Activated T-cell treated with anti-CD3 and anti-CD28 coated beads, Interleukin-2, amount 50 U/mL, for 4 hours (primary cell): ENCODE measurements around the gene CLDN5. TPM values are rescaled to one million over a fixed set of nuclear protein-coding genes. Genes with fewer than 3 reads are reported as not detected.

ENCODE experiments used
- ATAC-seq, 2 donors: fragments of 200-7000 bp; cut with Tn5 transposase; one replicate each; pipeline ENCODE4 v1.10.0; 2021
- DNase-seq: peaks from one replicate; pipeline ENCODE4 v3.0.0-alpha.2; 2020
- H3K27me3 Mint-ChIP-seq: one replicate; pipeline ENCODE4 v1.8.0; 2021; ENCODE audit warnings: low read depth, mixed read lengths
- H3K36me3 Mint-ChIP-seq: one replicate; pipeline ENCODE4 v1.8.0; 2022; ENCODE audit warnings: mixed read lengths; ENCODE audit not compliant: insufficient read depth
- H3K4me1 Mint-ChIP-seq: one replicate; pipeline ENCODE4 v1.8.0; 2021; ENCODE audit warnings: low read depth, mixed read lengths
- H3K4me3 Mint-ChIP-seq: one replicate; pipeline ENCODE4 v1.8.0; 2021; ENCODE audit warnings: mild to moderate bottlenecking, moderate library complexity, mixed read lengths
- H3K9me3 Mint-ChIP-seq: one replicate; pipeline ENCODE4 v1.8.0; 2021; ENCODE audit warnings: mixed read lengths
- total RNA-seq, 3 donors: library from RNA; stranded (reverse); gene quantifications; one replicate each; pipeline ENCODE4 v1.2.1, GENCODE V29; 2021

The CLDN5 gene
- total RNA-seq, 3 donors from 2014 or later = 0.24 to 0.38 (median 0.28) TPM

DNA sequence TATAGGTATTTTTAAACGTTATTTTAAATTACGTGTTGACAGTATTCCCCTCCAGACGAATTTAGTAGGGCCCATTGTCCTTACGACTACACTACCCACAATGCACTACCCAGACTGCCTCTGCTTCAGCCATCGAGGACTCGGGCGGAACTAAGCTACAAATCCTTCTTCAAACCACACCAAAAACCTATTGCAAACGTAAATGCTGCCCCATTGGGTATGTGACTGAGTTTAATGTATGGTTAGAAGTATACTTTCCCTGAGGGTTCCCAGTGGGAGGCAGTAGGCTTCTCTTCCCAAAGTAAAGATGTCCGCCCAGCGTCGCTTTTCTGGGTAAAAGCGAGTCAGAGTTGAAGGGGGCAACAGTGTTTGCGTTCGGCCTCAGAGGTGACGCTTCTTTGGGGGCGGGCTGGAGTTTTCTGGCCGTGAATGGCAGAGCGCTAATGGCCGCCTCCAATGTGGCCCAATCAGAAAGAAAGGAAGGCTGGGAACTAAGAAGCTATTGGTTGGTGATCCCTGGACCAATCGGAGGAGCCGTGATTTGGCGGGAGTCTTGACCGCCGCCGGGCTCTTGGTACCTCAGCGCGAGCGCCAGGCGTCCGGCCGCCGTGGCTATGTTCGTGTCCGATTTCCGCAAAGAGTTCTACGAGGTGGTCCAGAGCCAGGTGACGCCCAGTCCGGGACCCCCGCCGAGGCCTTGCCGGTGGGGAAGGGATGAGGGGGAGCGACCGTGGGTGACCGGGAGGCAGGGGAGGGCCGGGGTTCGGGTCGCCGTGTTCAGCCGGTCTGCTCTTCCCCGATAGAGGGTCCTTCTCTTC is 44.6 kb downstream of the CLDN5 start, which contains the start of gene CDC45:
TSS of gene CDC45 (plus strand) at position 566 of the 818 bp plus-strand sequence. CDS start at position 615, 49 bp downstream.
- H3K4me1 Mint-ChIP-seq = peaks cover 27% of the 10 kb centered on the region

DNA sequence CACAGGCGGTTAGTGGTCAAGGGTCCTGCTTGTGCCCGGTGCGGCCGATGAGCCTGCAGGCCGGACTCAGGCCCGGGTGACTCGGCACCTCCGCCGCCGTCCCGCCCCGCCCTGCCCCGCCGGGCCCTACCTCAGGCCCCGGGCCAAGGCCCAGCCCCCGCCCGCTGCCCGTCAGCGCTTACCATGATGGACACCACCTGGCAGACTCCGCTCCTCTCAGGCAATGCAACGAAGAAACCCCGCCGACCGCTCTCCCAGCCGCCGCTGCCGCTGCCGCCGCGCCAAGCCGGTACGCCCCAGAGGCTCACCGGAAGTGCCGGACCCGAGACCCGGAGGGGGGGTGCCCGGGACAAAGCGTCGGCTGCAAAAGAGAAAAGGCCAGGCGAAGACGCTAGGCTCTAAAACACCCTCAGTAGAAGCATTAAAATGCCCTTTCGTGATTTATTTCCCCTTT is 45.3 kb downstream of the CLDN5 start, which contains the start of gene UFD1:
TSS of gene UFD1 (minus strand) at position 293 of the 454 bp plus-strand sequence. CDS start at position 185, 108 bp downstream.
- peaks cover 7% of the 10 kb centered on the region for H3K36me3 Mint-ChIP-seq
- H3K4me1 Mint-ChIP-seq = peaks cover 29% of the 10 kb centered on the region
- ATAC-seq (peak; percentile 67 to 69), DNase-seq (peak; percentile 60)
- H3K9me3 Mint-ChIP-seq = no peaks in the 10 kb centered on the region
- peak within 1 kb of the TSS; percentile 99 for H3K4me3 Mint-ChIP-seq
- no peaks in the 10 kb centered on the region for H3K27me3 Mint-ChIP-seq

More for the DNA sequence above, 44.6 kb downstream of the CLDN5 start, which contains the start of gene CDC45:
- peak; percentile 91 for ATAC-seq
- Mint-ChIP-seq H3K4me3 (peak within 1 kb of the TSS; percentile 99), H3K36me3 (peaks cover 8% of the 10 kb centered on the region), H3K9me3 (no peaks in the 10 kb centered on the region), H3K27me3 (no peaks in the 10 kb centered on the region)
- peak; percentile 88 for DNase-seq

DNA sequence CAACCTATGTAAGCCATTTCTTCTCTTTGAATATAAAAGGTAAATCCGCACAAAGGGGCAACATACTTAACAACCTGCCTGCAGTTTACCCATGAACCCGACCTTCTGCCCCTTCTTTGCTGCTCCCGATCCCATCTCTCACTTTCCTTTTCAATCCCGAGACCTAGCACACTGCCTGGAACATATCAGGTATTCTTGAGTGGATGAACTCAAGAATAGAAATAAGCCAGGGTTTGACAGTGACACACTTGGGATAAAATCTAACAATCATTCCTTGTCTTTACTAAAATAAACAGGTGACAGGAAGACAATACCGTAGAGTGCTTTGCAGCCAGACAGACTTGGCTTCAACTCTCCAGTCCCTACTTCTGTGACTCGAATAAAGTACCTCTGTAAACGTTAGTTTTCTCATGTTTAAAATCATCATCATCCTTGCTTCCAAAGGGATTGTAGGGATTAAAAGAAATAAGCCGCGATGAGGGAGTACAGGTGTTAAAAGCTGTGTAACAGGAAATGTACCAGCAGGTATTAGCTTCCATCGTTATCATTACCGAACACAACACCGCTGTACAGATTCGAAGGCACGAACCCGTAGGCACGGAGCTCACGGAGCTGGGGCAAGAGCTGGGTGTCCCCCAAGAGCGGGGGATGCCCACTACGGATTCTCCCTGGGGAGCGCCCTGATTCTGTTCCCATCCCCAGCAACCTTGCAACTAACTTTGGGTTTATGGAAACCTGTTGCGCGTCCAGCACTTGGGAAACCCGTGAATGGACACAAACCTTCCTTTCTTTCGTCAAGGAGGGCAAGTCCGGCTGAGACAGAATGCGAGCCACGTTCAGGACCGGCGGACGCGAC is 45.9 kb downstream of the CLDN5 start:
- peak overlapping the region; percentile 99 for H3K4me3 Mint-ChIP-seq
- ATAC-seq = no peak
- H3K4me1 Mint-ChIP-seq = peaks cover 29% of the 10 kb centered on the region
- no peaks in the 10 kb centered on the region for H3K9me3 Mint-ChIP-seq
- no peaks in the 10 kb centered on the region for H3K27me3 Mint-ChIP-seq
- no peak for DNase-seq
- H3K36me3 Mint-ChIP-seq = peaks cover 6% of the 10 kb centered on the region

DNA sequence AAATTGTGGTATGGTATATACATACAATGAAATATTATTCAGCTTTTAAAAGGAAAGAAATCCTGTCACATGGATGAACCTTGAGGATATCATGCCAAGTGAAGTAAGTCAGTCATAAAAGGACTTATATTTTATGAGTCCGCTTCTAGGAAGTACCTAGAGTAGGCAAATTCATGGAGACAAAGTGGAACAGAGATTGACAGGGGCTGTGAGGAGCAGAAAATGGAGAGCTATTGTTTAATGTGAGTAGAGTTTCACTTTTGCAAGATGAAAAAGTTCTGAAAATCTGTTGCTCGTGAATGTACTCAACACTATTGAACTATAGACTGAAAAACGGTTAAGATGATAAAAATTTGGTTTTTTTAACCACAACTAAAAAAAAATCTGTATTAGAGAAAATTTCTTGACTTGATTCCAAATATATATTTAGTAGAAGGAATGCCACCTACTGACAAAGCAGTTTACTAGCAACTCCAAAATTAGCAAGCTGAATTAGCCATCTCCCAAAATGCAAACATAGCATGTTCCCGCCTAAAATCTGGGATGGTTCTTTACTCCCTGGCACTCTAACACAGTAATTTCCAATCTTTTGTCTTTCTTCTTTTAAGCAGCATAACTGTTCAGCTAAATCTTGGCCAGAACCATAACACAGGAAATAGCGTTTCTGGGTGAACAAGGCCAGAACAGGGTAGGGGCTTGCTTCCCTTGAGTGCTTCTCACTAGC is 46.7 kb downstream of the CLDN5 start:
- H3K27me3 Mint-ChIP-seq = no peaks in the 10 kb centered on the region
- DNase-seq = no peak
- no peak for ATAC-seq

DNA sequence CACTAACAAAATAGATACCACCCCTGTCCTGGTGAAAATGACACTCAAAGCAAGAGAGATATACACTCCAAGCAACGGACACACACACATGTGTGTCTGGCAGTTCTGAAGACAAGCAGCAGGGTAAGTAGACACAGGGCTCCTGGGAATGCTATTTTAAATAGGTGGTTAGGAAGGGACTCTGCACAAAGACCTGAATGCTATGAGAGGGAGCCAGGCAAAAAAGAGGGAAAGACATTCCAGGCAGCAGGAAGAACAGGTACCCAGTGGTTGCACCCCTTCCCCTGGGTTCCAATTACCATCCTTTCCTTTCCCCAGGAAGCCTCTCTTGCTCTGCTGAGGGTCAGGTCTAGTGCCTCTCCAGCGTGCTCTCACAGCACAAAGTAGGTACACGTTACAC is 48.2 kb downstream of the CLDN5 start:
- Mint-ChIP-seq H3K4me3 (no peak overlapping the region), H3K27me3 (no peaks in the 10 kb centered on the region), H3K36me3 (peaks cover 16% of the 10 kb centered on the region), H3K4me1 (peaks cover 29% of the 10 kb centered on the region), H3K9me3 (no peaks in the 10 kb centered on the region)
- DNase-seq (no peak), ATAC-seq (no peak)

More for the DNA sequence above, 46.7 kb downstream of the CLDN5 start:
- Mint-ChIP-seq H3K4me3 (peak overlapping the region; percentile 99), H3K36me3 (peaks cover 6% of the 10 kb centered on the region), H3K9me3 (no peaks in the 10 kb centered on the region), H3K4me1 (peaks cover 29% of the 10 kb centered on the region)

DNA sequence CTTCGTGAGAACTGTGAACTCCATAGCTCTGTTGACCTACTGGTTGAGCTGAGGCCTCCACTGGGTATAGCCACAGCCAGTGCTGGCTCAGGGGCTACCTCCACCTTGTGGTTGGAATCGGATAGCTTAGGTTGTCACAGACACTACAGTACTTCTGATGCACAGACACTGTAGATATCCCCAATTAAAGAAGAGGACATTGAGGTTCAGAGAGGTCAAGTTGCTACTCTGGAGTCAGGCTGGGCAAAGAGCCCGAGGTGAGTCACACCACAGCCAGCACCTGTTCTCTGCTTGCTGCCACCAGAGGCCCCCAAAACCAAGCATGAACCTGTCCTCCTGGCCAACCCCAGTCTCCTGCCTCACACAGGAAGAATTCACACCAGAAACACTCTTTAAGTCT is 50.6 kb downstream of the CLDN5 start:
- no peaks in the 10 kb centered on the region for H3K9me3 Mint-ChIP-seq
- H3K4me1 Mint-ChIP-seq = peaks cover 27% of the 10 kb centered on the region
- ATAC-seq = no peak
- H3K4me3 Mint-ChIP-seq = no peak overlapping the region
- no peaks in the 10 kb centered on the region for H3K27me3 Mint-ChIP-seq
- peaks cover 30% of the 10 kb centered on the region for H3K36me3 Mint-ChIP-seq
- DNase-seq = no peak

Other genes with a start within 250 kb of the CLDN5 start
- under 1 TPM; 0.16 to 0.33 (median 0.18) TPM for gene CLTCL1, start 232.7 kb downstream of the CLDN5 start, total RNA-seq
- 10 to 100 TPM; 36.8 to 41.4 (median 38.2) TPM for gene HIRA, start 92.7 kb downstream of the CLDN5 start, total RNA-seq
- 10 to 100 TPM; 35.9 to 41.4 (median 39.2) TPM for gene MRPL40, start 91.9 kb downstream of the CLDN5 start, total RNA-seq
- 10 to 100 TPM; 14.3 to 20.9 (median 18.8) TPM for gene C22orf39, start 76.7 kb downstream of the CLDN5 start, total RNA-seq
- 100 to 1,000 TPM; 107 TPM for gene UFD1, start 45.2 kb downstream of the CLDN5 start, total RNA-seq
- gene CDC45, start 44.5 kb downstream of the CLDN5 start, total RNA-seq = 10 to 100 TPM; 50.2 to 80.5 (median 54.7) TPM
- gene SEPTIN5, start 190.1 kb upstream of the CLDN5 start, total RNA-seq = 1 to 10 TPM in 2 of 3 donors, under 1 TPM in 1; 0.38 to 1.3 (median 1.1) TPM
- under 1 TPM in 2 of 3 donors, not detected in 1; 0.25 to 0.37 TPM for gene GP1BB, start 199.1 kb upstream of the CLDN5 start, total RNA-seq
- gene TBX1, start 236.4 kb upstream of the CLDN5 start, total RNA-seq = not detected